ENCODE data around the gene GPR63. TPM values are rescaled to one million over a fixed set of nuclear protein-coding genes. Genes with fewer than 3 reads are reported as not detected.

Gene GPR63
- total RNA-seq, 1 experiment from 2014 or later, result 5.9 TPM

DNA sequence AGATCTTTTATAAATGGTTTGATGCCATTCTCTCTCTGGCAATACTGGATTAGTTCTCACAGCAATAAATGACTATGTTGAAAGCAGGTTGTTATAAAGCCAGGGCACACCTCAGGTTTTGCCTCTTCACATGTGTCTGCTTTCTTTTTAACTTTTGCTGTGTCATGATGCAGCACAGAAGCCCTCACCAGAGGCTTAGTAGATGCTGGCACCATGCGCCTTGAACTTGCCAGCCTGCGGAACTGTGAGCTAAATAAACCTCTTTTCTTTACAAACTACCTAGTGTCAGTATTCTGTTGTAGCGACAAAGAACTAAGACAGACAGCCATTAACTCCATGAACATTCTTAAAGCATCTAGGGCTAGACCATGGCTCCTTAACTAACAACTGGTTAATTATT lies 15.3 kb upstream of the GPR63 start:
- no peak overlapping the region for H3K4me2 ChIP-seq (ENCODE audit: insufficient read depth, insufficient read length, low read length)
- no peak overlapping the region for H3K27ac ChIP-seq (ENCODE audit: insufficient read length, low read depth, low read length)
- no peak overlapping the region for H3K14ac ChIP-seq (ENCODE audit: insufficient read depth, low read length)
- H4K5ac ChIP-seq (ENCODE audit: insufficient read length, low read depth, low read length), result no peak overlapping the region
- H3T11ph ChIP-seq (ENCODE audit: low read length), result no peak overlapping the region
- Mint-ChIP-seq H3K4me3 (no peak overlapping the region), H3K4me1 (no peaks in the 10 kb centered on the region), H3K36me3 (ENCODE audit: insufficient read depth in 1 of 3, low read depth in 3 of 3) (peaks cover 0 to 7% (median 2%) of the 10 kb centered on the region in 3 experiments; a peak in 2 of 7 replicates), H3K9me3 (peaks cover 11 to 14% of the 10 kb centered on the region in 2 experiments; a peak in 3 of 5 replicates), H3K27me3 (ENCODE audit: low read depth) (no peaks in the 10 kb centered on the region), H3K27ac (peak overlapping the region in 1 of 3 experiments; percentile 44; a peak in 1 of 7 replicates)
- no peak overlapping the region for H4K8ac ChIP-seq (replicated peaks; ENCODE audit: insufficient read length, low read depth, low read length)
- no peak overlapping the region for H2AFZ ChIP-seq (ENCODE audit: low read length)
- no peak overlapping the region for H3K23ac ChIP-seq (ENCODE audit: insufficient read length, low read depth, low read length)
- no peaks in the 10 kb centered on the region for H3K4me1 ChIP-seq (ENCODE audit: insufficient read depth, low read length)
- H2BK12ac ChIP-seq (ENCODE audit: insufficient read length, low read depth, low read length), result no peak overlapping the region
- no peak overlapping the region for H4K91ac ChIP-seq (ENCODE audit: insufficient read length, low read depth, low read length)
- H4K20me1 ChIP-seq (ENCODE audit: control insufficient read depth, insufficient read depth, insufficient read length), result no peaks in the 10 kb centered on the region
- TF ChIP-seq, protein P1, sequence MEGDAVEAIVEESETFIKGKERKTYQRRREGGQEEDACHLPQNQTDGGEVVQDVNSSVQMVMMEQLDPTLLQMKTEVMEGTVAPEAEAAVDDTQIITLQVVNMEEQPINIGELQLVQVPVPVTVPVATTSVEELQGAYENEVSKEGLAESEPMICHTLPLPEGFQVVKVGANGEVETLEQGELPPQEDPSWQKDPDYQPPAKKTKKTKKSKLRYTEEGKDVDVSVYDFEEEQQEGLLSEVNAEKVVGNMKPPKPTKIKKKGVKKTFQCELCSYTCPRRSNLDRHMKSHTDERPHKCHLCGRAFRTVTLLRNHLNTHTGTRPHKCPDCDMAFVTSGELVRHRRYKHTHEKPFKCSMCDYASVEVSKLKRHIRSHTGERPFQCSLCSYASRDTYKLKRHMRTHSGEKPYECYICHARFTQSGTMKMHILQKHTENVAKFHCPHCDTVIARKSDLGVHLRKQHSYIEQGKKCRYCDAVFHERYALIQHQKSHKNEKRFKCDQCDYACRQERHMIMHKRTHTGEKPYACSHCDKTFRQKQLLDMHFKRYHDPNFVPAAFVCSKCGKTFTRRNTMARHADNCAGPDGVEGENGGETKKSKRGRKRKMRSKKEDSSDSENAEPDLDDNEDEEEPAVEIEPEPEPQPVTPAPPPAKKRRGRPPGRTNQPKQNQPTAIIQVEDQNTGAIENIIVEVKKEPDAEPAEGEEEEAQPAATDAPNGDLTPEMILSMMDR (conservative IDR thresholded peaks at IDR 0.05), result no peak
- H3K4ac ChIP-seq (ENCODE audit: low read depth, low read length), result no peak overlapping the region
- no peaks in the 10 kb centered on the region for H3K79me2 ChIP-seq (ENCODE audit: insufficient read depth, low read length)
- no peak overlapping the region for H3K18ac ChIP-seq (ENCODE audit: insufficient read length, low read depth, low read length)
- no peak overlapping the region for H3K56ac ChIP-seq (ENCODE audit: insufficient read length, low read depth, low read length)
- H2AK5ac ChIP-seq (ENCODE audit: insufficient read length, low read length), result no peak overlapping the region
- no peak overlapping the region for H2BK20ac ChIP-seq (ENCODE audit: low read depth, low read length, poor library complexity, severe bottlenecking)
- H3K27me3 ChIP-seq (ENCODE audit: insufficient read depth, low read length), result no peaks in the 10 kb centered on the region
- no peaks in the 10 kb centered on the region for H3K79me1 ChIP-seq (ENCODE audit: insufficient read depth, low read depth, low read length, poor library complexity, severe bottlenecking)
- no peak overlapping the region for H2BK120ac ChIP-seq (ENCODE audit: low read depth, low read length, poor library complexity, severe bottlenecking)
- H3K9ac ChIP-seq (ENCODE audit: extremely low read depth, insufficient read length, low read length), result no peak overlapping the region
- no peak for DNase-seq
- no CpG with 5 or more reads among the region's 3 CpGs for WGBS (ENCODE audit: extremely low coverage, insufficient read length, low lambda C conversion rate)
- H2BK5ac ChIP-seq (ENCODE audit: insufficient read length, low read length), result no peak overlapping the region
- H3K23me2 ChIP-seq (ENCODE audit: insufficient read length, low read depth, low read length, poor library complexity, severe bottlenecking), result no peaks in the 10 kb centered on the region
- no peaks in the 10 kb centered on the region for H3K9me3 ChIP-seq (ENCODE audit: control insufficient read depth, low read depth, low read length)
- H2BK15ac ChIP-seq (ENCODE audit: low read depth, low read length), result no peak overlapping the region
